CD4-positive, alpha-beta T cell (primary cell): ENCODE results near the gene CLIC5. TPM values are rescaled to one million over a fixed set of nuclear protein-coding genes. Genes with fewer than 3 reads are reported as not detected.

Experiments
- ATAC-seq: fragments of 200-7000 bp; cut with Tn5 transposase; one replicate; pipeline ENCODE4 v1.10.0; 2022; ENCODE audit warnings: mild to moderate bottlenecking; ENCODE audit not compliant: poor library complexity
- CTCF ChIA-PET: fragments of 350-600 bp; sonication (Branson Sonifier 250); formaldehyde crosslinking; loops from one replicate; lab custom pipeline; 2021; ENCODE audit warnings: antibody characterized with exemption, inconsistent platforms; lab: Charles Lee
- POLR2A ChIA-PET: fragments of 350-600 bp; sonication (Branson Sonifier 250); formaldehyde crosslinking; loops from one replicate; lab custom pipeline; 2021; ENCODE audit warnings: antibody characterized with exemption, inconsistent platforms; lab: Charles Lee
- DNase-seq, 14 experiments: peaks; one replicate each; pipeline ENCODE4 v3.0.0-alpha.2; 2013 to 2020; ENCODE audit warnings: mixed read lengths in 2 of 14
- H3K27ac ChIP-seq, 2 donors: one replicate each; pipeline versions ENCODE4 v1.5.1 to v1.7.0; 2013; ENCODE audit warnings: low read length in 2 of 2, low read depth in 1 of 2, mild to moderate bottlenecking in 1 of 2
- H3K27me3 ChIP-seq, 2 experiments: 1 replicate in 1 of 2; 2 replicates in 1 of 2; pipeline versions ENCODE4 v1.6.1 to v1.7.0; 2013; ENCODE audit warnings: low read length in 2 of 2, control low read depth in 1 of 2, mild to moderate bottlenecking in 1 of 2, moderate library complexity in 1 of 2; ENCODE audit not compliant: insufficient read depth in 2 of 2, control insufficient read depth in 1 of 2
- H3K36me3 ChIP-seq: one replicate; pipeline ENCODE4 v1.6.1; 2013; ENCODE audit warnings: low read length, control low read depth; ENCODE audit not compliant: insufficient read depth
- H3K4me1 ChIP-seq: one replicate; pipeline ENCODE4 v1.6.1; 2013; ENCODE audit warnings: low read length, control low read depth; ENCODE audit not compliant: insufficient read depth
- H3K4me3 ChIP-seq: one replicate; pipeline ENCODE4 v1.5.1; 2013; ENCODE audit warnings: mild to moderate bottlenecking, low read length, moderate library complexity
- H3K9me3 ChIP-seq, 2 experiments: 1 replicate in 1 of 2; 2 replicates in 1 of 2; pipeline versions ENCODE4 v1.6.1 to v1.7.0; 2013; ENCODE audit warnings: low read length in 2 of 2, mild to moderate bottlenecking in 2 of 2, control low read depth in 1 of 2, moderate library complexity in 1 of 2; ENCODE audit not compliant: control insufficient read depth in 1 of 2, insufficient read depth in 1 of 2
- H3K27ac Mint-ChIP-seq: one replicate; pipeline ENCODE4 v1.8.0; 2020; ENCODE audit warnings: mixed read lengths
- H3K27me3 Mint-ChIP-seq: one replicate; pipeline ENCODE4 v1.8.0; 2021; ENCODE audit warnings: mixed read lengths
- H3K36me3 Mint-ChIP-seq: one replicate; pipeline ENCODE4 v1.8.0; 2021; ENCODE audit warnings: low read depth, mixed read lengths
- H3K4me1 Mint-ChIP-seq: one replicate; pipeline ENCODE4 v1.8.0; 2021; ENCODE audit warnings: low read depth, mixed read lengths
- H3K4me3 Mint-ChIP-seq: one replicate; pipeline ENCODE4 v1.8.0; 2020; ENCODE audit warnings: mild to moderate bottlenecking, mixed read lengths
- H3K9me3 Mint-ChIP-seq: one replicate; pipeline ENCODE4 v1.8.0; 2020; ENCODE audit warnings: mixed read lengths
- intact Hi-C, 2 experiments: fragments of 100-400 bp; cut with DNase I in 1 of 2; cut with micrococcal nuclease in 1 of 2; formaldehyde crosslinking; loops; one replicate each; pipeline versions ENCODE4 v1.15.1 to v1.9.0; 2023 to 2025; cut with DNase I, micrococcal nuclease
- total RNA-seq, 174 experiments: library from RNA in 2 of 174; stranded (reverse) in 2 of 174; gene quantifications; one replicate each; pipeline ENCODE4 v1.2.3 and lab custom pipeline; 2021 to 2026
- TF ChIP-seq, protein P1 (sequence below): fragments of 200-600 bp; IDR thresholded peaks from one replicate; pipeline ENCODE4 v1.8.0; 2022; ENCODE audit warnings: antibody characterized with exemption, mild to moderate bottlenecking

The CLIC5 gene
- total RNA-seq, 2 experiments from 2014 or later: 2.5 to 2.8 TPM

DNA sequence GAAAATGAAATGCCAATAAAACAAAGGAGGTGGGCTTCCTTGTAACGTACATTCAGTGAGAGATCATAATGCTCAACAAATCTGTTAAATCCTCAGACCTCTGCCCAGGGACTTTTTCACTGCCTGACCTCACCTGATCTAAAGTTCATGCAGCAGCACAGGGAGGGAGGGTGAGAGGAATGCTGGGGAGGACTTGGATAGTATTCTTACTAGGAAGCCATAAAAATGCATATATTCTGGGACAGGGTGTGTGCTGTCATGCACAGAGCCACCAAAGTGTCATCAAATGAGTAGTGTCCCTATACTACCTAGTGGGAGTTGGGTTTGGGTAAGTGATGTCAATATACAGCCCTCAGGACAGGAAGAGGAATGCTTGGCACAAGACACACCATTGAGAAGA is 32.6 kb downstream of the CLIC5 start:
- no peak for ATAC-seq
- ChIA-PET CTCF (no interaction called here), POLR2A (no interaction called here)
- intact Hi-C loops: no loop called here
- TF ChIP-seq, protein P1, sequence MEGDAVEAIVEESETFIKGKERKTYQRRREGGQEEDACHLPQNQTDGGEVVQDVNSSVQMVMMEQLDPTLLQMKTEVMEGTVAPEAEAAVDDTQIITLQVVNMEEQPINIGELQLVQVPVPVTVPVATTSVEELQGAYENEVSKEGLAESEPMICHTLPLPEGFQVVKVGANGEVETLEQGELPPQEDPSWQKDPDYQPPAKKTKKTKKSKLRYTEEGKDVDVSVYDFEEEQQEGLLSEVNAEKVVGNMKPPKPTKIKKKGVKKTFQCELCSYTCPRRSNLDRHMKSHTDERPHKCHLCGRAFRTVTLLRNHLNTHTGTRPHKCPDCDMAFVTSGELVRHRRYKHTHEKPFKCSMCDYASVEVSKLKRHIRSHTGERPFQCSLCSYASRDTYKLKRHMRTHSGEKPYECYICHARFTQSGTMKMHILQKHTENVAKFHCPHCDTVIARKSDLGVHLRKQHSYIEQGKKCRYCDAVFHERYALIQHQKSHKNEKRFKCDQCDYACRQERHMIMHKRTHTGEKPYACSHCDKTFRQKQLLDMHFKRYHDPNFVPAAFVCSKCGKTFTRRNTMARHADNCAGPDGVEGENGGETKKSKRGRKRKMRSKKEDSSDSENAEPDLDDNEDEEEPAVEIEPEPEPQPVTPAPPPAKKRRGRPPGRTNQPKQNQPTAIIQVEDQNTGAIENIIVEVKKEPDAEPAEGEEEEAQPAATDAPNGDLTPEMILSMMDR: no peak
- no peaks in the 10 kb centered on the region for H3K9me3 ChIP-seq
- no peaks in the 10 kb centered on the region for H3K27me3 ChIP-seq
- H3K4me1 Mint-ChIP-seq: no peaks in the 10 kb centered on the region
- no peak overlapping the region for H3K27ac Mint-ChIP-seq
- no peaks in the 10 kb centered on the region for H3K27me3 Mint-ChIP-seq
- H3K36me3 ChIP-seq: no peaks in the 10 kb centered on the region
- no peak overlapping the region for H3K4me3 ChIP-seq
- DNase-seq: no peak
- no peak overlapping the region for H3K4me3 Mint-ChIP-seq
- H3K27ac ChIP-seq: no peak overlapping the region
- no peaks in the 10 kb centered on the region for H3K4me1 ChIP-seq
- no peaks in the 10 kb centered on the region for H3K9me3 Mint-ChIP-seq
- H3K36me3 Mint-ChIP-seq: no peaks in the 10 kb centered on the region

DNA sequence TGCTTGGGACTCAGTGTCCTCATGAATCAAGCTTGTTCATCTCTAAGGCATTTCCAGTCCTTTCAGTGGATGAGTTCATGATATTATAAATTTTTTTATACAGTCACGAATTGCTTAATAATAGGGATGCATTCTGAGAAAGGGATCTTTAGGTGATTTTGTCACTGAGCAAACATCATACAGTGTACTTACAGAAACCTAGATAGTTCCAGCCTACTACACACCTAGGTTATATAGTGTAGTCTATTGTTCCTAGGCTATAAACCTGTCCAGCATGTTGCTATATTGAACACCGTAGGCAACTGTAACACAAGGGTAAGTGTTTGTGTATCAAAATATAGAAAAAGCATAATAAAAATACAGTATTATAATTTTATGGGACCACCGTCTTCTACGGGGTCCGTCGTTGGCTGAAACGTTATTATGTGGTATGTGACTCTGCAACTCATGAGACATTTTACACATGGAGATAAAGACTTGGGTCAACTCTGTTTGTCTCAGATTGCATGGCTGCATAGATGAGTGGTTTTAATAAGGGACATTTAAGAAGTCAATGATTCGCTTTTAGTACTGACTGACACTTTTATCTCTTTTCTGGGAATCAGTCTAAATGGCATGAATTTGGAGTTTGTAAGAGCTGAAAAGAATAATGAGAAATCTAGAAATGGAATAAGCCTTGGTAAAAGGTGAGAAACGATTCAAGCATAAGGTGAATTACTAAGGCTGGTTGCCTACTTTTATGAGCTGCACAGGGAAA is 33.2 kb downstream of the CLIC5 start:
- no peak for DNase-seq
- Mint-ChIP-seq H3K27me3 (peaks cover 3% of the 10 kb centered on the region), H3K36me3 (no peaks in the 10 kb centered on the region), H3K9me3 (no peaks in the 10 kb centered on the region), H3K4me1 (no peaks in the 10 kb centered on the region), H3K4me3 (no peak overlapping the region), H3K27ac (no peak overlapping the region)
- H3K4me3 ChIP-seq: no peak overlapping the region
- no peaks in the 10 kb centered on the region for H3K27me3 ChIP-seq
- H3K4me1 ChIP-seq: no peaks in the 10 kb centered on the region
- no peak overlapping the region for H3K27ac ChIP-seq
- CTCF ChIA-PET: no interaction called here
- POLR2A ChIA-PET: no interaction called here
- H3K9me3 ChIP-seq: no peaks in the 10 kb centered on the region
- TF ChIP-seq, protein P1: no peak
- intact Hi-C loops: no loop called here
- no peaks in the 10 kb centered on the region for H3K36me3 ChIP-seq
- no peak for ATAC-seq

DNA sequence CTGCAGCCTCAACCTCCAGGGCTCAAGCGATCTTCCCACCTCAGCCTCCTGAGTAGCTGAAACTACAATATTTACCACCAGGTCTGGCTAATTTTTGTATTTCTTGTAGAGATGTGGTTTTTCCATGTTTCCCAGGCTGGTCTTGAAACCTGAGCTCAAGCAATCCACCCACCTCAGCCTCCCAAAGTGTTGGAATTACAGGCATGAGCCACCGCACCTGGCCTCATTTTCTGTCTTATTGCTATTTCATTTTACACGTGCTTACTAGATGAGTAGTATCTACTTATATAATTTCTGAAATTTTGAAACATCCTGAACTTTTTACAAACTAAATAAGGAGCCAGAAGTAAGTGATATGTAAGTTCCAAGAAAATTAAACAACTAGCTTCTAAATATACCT is 34.6 kb downstream of the CLIC5 start:
- no peak for DNase-seq
- TF ChIP-seq, protein P1: no peak
- peaks cover 5% of the 10 kb centered on the region for H3K27me3 Mint-ChIP-seq
- CTCF ChIA-PET: no interaction called here
- no peak overlapping the region for H3K4me3 ChIP-seq
- no peak for ATAC-seq
- no peaks in the 10 kb centered on the region for H3K4me1 Mint-ChIP-seq
- no peaks in the 10 kb centered on the region for H3K9me3 ChIP-seq
- H3K27me3 ChIP-seq: no peaks in the 10 kb centered on the region
- POLR2A ChIA-PET: no interaction called here
- H3K27ac Mint-ChIP-seq: no peak overlapping the region
- intact Hi-C loops: no loop called here
- no peaks in the 10 kb centered on the region for H3K4me1 ChIP-seq
- H3K36me3 Mint-ChIP-seq: no peaks in the 10 kb centered on the region
- no peaks in the 10 kb centered on the region for H3K9me3 Mint-ChIP-seq
- no peak overlapping the region for H3K27ac ChIP-seq
- no peak overlapping the region for H3K4me3 Mint-ChIP-seq
- H3K36me3 ChIP-seq: no peaks in the 10 kb centered on the region
